Superior temporal gyrus (tissue), 1 donor: ENCODE measurements around the gene IQCN.

Experiments used
- DNase-seq: peaks from one replicate; pipeline ENCODE4 v3.0.0-alpha.2; 2016; ENCODE audit errors: extremely low spot score

Gene IQCN

DNA sequence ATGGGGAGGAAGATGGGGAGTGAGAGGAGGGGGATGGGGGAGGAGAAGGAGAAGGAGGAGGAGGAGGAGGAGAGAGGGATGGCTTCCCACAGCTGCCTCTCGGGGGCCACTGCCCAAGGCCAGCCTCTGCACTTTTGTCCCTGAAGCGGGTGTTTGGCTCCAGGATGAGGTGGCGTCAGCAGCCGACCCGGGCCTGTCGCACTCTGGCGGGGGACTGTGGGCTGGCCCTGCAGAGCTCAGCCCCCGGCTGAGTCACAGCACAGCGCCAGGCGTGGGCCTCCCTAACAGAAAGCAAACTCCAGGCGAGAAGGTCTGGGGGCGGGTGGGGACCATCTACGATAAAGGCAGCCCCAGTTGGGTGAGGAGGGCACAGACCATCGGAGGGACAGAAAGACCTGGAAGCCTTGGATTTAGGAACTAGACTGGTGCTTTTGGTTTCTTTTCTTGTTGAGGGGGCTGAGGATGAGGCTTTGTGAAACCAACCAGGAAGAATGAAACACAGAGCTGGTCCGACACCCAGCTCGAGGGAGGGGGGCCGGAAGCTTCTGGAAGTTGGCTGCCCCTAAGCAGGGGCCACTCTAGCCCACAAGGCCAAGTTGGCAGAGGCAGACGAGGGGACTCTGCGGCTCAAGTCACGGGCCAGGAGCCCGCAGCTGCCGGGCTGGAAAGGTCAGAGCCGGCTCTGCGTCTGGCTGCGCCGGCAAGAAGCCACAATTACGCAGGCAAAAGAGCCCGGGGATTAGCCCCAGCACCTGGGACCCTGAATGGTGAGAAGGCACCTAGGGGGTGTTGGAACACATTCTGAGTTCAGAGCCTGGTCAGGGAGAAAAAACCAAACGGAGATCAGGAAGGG is 30.4 kb upstream of the IQCN start:
- DNase-seq: peak; percentile 73

DNA sequence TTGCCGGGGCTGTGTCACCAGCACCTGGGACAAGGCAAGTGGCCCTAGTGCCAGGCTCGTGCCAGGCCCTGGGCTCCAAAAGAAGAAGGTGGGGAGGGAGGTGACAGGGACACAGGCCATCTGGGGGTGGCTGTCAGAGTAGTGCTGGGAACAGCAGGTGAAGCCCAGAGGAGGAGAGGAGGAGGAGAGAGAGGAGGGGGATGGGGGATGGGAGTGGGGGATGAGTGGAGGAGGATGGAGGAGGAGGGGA is 29.9 kb upstream of the IQCN start:
- peak; percentile 15 for DNase-seq

DNA sequence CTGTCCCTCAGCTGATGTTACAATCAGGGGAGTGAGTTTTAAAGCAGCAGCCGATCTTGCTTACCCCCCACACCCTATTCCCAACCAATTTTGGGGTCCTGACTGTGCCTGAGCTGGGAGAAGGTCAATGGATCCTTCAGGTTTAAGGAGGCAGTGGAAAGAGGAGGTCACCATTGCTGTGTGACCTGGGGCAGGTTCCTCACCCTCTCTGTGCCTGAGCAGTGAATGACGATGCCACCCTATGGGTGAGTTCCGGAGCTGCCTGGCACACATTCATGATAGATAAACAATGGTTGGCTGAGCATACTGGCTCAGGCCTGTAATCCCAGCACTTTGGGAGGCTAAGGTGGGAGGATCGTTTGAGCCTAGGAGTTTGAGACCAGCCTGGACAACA is 27.5 kb upstream of the IQCN start:
- no peak for DNase-seq

DNA sequence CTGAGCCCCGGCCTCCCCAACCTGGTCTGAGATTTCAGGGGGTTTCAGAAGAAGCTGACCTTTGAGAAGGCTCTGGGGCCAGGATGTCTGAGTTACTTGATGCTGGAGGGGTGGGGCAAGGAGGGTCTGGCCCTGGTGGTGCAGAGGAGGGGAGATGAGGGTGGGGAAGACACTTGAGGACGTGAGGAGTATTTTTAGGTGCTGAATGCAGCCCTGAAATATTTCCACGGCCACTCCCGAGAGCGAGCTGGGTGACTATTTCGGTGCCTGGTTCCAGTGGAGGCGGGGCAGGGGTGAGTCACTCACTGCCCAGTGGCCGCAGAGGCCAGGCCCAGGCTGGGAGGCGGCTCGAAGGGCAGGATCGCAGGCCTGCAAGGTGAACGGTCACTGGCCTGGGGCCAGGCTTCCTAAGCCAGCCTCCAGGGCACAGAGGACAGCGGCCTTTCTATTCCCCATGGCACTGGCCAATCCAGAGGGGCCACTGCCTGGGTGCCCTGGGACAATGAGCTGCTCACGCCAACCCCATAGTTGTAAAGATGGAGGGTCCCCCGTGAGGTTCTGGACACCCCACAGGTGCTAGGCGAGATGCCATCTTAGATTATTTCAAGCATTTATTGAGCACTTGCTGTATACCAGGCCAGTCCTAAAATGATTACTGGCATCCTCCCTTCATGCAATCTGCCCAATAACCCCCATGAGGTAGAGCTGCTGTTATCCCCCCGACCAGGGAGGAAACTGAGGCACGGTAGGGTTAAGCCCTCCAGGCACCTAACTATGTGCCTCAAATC is 26.9 kb upstream of the IQCN start:
- no peak for DNase-seq

DNA sequence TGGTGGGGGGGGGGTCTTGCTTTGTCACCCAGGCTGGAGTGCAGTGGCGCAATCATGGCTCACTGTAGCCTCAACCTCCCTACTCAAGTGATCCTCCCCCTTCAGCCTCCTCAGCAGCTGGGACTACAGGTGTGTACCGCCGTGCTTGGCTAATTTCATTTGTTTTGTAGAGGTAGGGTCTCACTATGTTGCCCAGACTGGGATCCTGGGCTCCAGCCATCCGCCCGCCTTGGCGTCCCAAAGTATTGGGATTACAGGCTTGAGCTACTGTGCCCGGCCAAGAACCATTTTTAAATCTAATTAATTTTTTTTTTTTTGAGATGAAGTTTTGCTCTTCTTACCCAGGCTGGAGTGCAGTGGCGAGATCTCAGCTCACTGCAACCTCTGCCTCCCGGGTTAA is 25.4 kb upstream of the IQCN start:
- no peak for DNase-seq

DNA sequence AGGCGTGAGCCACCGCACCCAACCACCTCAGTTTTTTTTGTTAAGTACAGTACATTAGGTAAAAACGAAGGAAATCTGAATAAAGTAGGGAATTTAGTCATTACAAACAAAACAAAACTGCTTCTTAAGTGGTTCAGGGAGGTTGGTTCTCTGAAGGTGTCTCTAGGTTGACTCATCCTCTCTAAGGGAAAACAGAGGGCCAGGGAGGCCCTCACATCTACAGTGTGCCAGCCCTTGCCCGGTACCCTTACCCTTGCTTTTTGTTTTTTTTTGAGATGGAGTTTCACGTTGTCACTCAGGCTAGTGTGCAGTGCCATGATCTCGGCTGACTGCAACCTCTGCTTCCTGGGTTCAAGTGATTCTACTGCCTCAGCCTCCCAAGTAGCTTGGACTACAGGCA is 24.3 kb upstream of the IQCN start:
- DNase-seq: no peak

DNA sequence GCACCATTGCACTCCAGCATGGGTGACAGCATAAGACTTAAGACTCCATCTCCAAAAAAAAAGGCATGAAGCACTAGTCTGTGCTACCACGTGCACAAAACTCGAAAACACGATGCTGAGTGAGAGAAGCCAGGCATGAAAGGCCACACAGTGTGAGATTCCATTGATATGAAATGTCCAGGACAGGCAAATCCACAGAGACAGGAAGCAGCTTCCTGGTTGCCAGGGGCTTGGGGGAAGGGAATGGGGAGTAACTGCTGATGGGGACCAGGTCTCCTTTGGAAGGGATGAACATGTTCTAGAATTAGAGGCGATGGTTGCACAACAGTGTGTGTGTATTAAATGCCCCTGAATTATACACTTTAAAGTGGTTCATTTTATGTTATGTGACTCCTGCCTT is 23.1 kb upstream of the IQCN start:
- no peak for DNase-seq

DNA sequence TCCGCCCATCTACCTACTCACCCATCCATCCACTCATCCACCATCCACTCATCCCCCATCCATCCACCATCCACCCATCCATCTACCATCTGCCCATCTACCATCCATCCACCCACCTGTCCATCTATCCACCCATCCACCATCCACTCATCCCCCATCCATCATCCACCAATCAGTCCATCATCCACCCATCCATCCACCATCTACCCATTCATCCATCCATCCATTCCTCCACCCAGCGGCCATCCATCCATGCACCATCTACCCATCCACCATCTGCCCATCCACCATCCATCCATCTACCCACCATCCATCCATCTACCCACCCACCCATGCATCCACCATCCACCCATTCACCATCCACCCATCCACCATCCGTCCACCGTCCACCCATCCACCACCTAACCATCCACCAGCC is 20.8 kb upstream of the IQCN start:
- DNase-seq: no peak

DNA sequence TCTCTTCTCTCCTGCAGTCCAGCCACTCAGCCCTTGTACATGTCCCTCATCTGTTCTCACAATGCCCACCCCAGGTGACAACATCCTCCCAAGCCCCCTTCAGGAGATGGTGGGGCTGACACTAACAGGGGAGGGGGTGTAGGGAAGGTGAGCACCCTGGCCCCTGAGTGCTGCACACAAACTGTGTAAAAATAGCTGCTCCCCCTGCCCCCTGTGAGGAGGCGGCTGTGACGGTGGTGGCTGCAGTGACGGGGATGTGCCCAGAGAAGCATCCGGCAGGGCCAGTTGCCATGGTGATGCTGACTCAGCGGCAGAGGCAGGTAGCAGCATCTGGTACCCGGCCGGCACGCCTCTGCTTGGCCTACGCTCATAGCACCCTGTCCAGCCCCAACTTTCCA is 20.2 kb upstream of the IQCN start:
- peak; percentile 57 for DNase-seq

DNA sequence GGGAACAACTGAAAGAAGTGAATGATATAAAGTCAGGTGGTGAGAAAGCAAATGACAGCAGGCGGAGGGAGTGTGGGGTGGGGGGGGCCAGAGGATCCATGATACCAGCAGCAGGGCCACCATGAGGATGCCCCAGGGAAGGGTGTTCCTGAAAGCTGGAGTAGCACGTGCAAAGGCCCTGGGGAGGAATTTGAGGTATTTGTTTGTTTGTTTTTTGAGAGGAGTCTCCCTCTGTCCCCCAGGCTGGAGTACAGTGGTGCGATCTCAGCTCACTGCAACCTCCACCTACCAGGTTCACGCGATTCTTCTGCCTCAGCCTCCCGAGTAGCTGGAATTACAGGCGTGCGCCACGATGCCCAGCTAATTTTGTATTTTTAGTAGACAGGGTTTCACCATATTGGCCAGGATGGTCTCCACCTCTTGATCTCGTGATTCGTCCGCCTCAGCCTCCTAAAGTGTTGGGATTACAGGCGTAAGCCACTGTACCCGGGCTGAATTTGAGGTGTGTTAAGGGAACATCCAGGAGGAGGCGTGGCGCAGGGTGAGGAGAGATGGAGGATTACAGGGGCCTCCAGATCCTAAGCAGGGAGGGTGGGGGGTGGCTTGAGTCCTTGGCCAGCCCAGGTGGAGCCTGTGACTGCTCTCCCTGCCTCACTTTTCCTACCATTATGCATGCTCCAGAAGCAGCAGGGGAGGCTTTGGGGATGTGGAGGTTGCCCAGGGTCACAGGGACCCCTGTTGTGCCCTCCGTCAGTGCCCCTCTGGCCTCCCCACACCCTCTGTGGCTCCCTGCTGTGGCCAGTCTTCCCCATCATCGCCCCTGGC is 19.6 kb upstream of the IQCN start:
- no peak for DNase-seq

DNA sequence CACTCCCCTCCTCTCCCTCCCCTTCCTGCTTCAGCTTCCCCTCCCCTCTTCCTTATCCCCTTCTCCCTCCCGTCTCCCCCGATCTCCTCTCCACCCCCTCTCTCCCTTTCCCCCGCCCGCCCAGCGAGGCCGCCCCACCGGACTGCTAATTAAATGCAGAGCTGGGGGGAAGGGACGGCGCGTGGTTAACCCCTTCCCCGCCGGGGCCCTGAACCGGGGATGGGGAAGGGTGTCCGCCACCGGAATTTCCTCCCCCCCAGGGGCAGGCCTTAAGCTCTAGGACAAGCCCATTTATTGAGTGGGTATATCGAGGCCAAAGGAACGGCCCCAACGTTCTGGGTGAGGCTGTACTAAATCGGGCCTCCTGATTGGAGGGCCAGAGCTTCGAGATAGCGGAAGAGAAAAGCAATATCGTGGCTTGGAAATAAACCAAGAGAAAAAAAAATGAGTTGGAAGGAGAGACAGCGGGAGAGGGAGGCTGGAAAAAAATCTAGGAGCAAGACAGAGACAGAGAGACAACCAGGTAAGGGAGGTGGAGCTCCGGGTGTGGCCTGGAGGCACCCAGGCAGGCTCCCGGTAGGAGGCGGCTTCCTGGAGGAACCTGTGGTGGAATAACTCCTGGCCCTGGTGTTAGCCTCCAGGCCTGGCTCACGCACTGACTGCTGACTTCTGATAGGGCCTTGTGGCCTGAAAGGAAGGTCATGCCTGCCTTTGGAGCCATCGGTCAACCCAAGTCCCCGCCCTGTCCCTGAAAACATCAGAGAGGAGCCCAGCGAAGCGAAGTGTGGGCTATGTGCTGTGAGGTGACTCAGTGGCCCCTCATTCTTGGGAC is 18.8 kb upstream of the IQCN start:
- peak; percentile 35 for DNase-seq

DNA sequence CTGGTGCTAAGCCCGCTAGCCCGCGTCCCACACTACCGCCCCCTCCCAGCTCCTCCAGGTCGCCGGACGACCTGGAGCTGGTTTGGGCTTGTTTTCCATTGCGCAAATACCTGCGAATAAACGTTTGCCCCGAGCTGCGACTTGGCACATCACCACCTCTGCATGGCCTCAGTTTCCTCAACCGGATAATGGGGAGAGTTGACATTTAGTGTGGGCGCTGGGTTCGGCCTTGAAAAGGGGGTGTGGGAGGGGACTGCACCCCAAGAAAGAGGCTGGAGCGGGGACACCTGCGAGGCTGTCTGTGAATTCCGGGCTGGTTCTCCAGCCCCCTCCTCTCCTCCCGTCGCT is 18.2 kb upstream of the IQCN start:
- DNase-seq: peak; percentile 14

DNA sequence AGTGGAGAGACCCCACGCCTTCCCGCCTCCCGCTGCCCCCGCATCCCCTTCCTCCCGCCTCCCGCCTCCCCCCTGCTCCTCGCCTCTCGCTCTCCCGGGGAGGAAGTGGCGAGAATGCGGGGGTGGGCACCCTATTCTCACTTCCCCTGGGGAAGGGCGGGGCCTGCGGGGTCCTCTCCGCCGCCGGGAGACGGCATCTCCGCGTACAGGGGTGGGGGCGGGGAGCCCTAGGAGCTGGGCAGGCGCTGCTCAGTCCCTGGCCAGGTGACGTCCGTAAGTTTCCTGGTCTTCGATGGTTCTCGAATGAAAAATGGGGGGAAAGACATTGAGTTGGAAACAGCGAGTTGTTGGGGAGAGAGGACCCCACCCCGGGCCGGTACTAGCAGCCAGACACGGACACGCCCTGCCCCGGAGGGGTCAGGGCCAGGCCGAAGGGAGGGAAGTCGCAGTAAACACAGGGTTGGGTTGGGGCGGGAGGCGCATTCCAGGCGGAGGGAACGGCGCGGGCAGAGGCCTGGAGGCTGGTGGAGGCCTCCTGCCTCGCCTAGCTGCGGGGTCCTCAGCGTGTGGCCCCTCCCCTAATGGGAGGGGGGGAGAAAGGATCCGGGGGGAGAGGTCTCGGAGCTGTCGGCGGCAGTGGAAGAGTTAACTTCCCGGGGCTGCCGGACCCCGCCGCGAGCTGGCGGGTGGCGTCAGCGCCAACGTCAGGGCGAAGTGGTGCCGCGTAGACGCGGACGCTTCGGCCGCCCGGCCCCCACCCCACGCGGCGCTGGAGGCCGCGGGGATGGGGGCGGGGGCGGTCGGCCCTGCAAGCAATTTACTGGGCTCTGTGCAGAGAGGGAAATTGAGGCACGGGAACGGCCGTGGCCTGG is 17.6 kb upstream of the IQCN start:
- peak; percentile 50 for DNase-seq

DNA sequence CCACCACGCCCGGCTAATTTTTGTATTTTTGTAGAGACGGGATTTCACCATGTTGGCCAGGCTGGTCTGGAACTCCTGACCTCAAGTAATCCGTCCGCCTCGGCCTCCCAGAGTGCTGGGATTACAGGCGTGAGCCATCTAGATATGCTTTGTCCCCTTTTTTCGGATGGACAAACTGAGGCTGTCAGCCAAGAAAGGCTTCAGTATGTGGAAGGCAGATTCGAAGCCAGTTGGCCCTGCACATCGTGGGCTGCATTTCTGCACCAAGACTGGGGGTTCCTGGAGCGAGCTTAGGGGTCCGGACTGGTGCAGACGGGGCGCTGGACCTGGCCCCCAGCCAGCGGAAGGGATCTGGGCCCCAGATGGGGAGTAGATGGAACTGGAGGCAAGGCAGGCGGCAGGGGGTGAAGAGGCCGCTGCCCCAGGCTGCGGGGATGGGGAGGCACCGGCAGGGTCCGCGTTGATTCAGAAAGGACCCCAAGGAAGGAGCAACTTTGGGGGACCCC is 16.8 kb upstream of the IQCN start:
- DNase-seq: no peak

DNA sequence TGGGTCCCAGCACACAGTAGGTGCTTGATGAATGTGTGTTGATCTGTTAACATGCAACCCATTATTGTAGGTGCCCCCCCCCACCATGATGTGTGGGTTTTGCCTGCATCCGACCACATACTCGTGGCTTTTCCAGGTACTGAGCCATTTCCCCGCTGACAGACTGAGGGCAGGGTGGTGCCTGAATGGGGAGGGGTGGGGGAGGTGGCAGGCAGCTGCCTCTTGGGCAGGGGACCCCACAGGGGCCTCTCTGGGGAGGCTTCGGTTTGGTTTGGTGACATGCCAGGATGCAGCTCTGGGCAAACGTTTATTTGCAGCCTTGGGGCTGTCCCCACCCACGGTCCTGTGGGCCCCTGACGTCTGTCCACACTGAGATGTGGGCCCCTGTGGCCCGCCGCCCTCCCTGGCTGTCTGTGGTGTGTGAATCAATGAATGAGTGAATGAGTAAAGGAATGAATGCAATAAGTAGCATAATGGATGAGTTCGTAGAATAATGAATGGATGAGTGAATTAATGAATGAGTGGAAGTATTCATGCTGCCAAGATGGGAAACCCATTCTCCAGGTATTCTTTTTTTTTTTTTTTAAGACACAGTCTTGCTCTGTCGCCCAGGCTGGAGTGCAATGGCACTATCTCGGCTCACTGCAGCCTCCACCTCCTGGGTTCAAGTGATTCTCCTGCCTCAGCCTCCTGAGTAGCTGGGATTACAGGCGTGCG is 16.2 kb upstream of the IQCN start:
- no peak for DNase-seq

DNA sequence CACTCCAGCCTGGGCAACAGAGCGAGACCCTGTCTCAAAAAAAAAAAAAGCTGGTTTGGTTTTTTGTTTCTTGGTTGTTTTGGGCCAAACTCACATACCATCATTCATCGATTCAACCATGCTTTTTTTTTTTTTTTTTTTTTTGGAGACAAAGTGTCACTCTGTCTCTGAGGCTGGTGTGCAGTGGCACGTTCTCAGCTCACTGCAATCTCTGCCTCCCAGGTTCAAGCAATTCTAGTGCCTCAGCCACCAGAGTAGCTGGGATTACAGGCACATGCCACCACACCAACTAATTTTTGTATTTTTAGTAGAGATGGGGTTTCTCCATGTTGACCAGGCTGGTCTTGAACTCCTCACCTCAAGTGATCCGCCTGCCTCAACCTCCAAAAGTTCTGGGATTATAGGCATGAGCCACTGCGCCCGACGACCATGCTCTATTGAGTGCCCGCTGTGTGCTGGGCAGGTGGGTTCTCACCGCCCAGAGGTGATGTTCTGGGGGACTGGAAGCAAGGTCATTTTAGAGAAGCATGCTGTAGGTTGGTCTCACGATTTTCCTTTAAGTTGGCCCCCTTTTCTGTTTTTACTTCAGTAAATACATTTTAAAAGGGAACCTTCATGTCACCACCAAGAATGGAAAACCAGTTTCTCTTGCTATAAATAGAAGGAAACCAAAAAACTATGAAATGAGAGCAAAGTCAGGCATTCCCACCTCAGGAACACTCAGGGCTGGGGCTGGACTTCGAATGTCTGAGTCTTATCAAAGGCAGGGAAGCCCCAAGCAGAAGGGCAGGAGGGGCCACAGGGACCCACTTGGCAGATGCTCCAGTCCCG is 15.4 kb upstream of the IQCN start:
- DNase-seq: no peak

DNA sequence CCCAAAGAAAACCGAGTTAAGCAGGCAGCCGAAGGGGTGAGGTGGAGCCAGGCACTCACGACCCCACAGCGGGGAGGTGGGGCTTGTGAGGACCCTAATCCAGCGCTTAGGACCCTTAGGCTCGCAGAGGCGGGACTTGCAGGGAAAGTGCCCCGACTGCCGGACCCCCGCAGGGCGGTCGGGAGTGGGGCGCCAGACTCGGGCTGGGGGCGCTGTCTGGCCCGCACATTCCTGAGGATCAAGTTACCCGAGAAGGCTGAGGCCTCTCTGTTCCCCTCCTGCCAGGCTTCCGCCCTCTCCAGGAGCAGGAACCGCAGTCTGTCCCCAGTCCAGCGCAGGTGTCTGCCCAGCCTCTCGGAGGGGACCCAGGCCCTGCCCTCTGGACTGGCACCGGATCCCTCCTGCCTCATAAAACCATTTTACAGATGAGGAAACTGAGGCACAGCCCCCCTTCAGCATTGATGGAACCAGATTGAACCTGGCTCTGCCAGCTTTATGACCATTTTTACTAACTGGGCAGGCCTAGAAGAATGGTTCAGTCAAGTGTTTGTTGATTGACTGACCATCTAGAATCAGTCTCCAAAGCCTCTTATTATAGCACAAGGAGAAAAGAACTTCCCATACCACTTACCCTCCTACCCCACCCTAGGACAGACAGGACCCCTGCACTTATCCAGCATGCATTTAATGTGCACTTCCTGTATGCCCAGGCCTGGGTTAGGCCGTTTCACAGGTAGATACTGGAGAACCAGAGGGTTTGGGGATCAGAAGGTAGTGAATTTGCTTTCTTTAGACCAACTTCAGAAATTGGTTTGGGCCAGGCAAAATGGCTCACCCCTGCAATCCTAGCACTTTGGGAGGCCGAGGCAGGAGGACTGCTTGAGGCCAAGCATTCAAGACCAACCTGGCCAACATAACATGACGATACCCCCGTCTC is 13.9 kb upstream of the IQCN start:
- DNase-seq: no peak
